H9 (cell line): ENCODE results near the gene SYNE3. TPM values are rescaled to one million over a fixed set of nuclear protein-coding genes. Genes with fewer than 3 reads are reported as not detected.

Source experiments
- DNase-seq: peaks from one replicate; pipeline ENCODE4 v3.0.0-alpha.2; 2017
- H2AFZ ChIP-seq: one replicate; pipeline ENCODE4 v1.6.1; 2013; ENCODE audit warnings: mild to moderate bottlenecking, low read length, control low read depth, moderate library complexity
- H2AK5ac ChIP-seq: 2 replicates; pipeline ENCODE4 v1.6.1; 2013; ENCODE audit warnings: low read length, control low read depth, mixed read lengths; ENCODE audit not compliant: insufficient read length
- H2BK120ac ChIP-seq: one replicate; pipeline ENCODE4 v1.6.1; 2013; ENCODE audit warnings: low read depth, mild to moderate bottlenecking, low read length, control low read depth, inconsistent platforms; ENCODE audit not compliant: poor library complexity, severe bottlenecking
- H2BK12ac ChIP-seq: 2 replicates; pipeline ENCODE4 v1.6.1; 2013; ENCODE audit warnings: low read length, control low read depth, mixed read lengths, low read depth; ENCODE audit not compliant: insufficient read length
- H2BK15ac ChIP-seq: 2 replicates; pipeline ENCODE4 v1.6.1; 2013; ENCODE audit warnings: low read depth, low read length, control low read depth
- H2BK20ac ChIP-seq: one replicate; pipeline ENCODE4 v1.6.1; 2013; ENCODE audit warnings: low read depth, mild to moderate bottlenecking, low read length, control low read depth, inconsistent platforms; ENCODE audit not compliant: poor library complexity, severe bottlenecking
- H2BK5ac ChIP-seq: 2 replicates; pipeline ENCODE4 v1.6.1; 2013; ENCODE audit warnings: low read length, control low read depth, mixed read lengths; ENCODE audit not compliant: insufficient read length
- H3K14ac ChIP-seq: 2 replicates; pipeline ENCODE4 v1.6.1; 2013; ENCODE audit warnings: low read length, control low read depth; ENCODE audit not compliant: insufficient read depth
- H3K18ac ChIP-seq: 2 replicates; pipeline ENCODE4 v1.6.1; 2013; ENCODE audit warnings: low read depth, mild to moderate bottlenecking, mixed read lengths, low read length, control low read depth; ENCODE audit not compliant: insufficient read length
- H3K23ac ChIP-seq: 2 replicates; pipeline ENCODE4 v1.6.1; 2013; ENCODE audit warnings: low read length, control low read depth, mixed read lengths, low read depth; ENCODE audit not compliant: insufficient read length
- H3K23me2 ChIP-seq: 2 replicates; pipeline ENCODE4 v1.6.1; 2013; ENCODE audit warnings: low read depth, mild to moderate bottlenecking, mixed read lengths, low read length, control low read depth; ENCODE audit not compliant: insufficient read length, poor library complexity, severe bottlenecking
- H3K27ac ChIP-seq: 2 replicates; pipeline ENCODE4 v1.5.1; 2013; ENCODE audit warnings: low read length, control low read depth, mixed read lengths, low read depth; ENCODE audit not compliant: insufficient read length
- H3K27me3 ChIP-seq: 2 replicates; pipeline ENCODE4 v1.6.1; 2013; ENCODE audit warnings: low read length, control low read depth, inconsistent platforms; ENCODE audit not compliant: insufficient read depth
- H3K4ac ChIP-seq: 2 replicates; pipeline ENCODE4 v1.6.1; 2013; ENCODE audit warnings: low read depth, mild to moderate bottlenecking, control low read depth, inconsistent platforms, low read length, moderate library complexity
- H3K4me1 ChIP-seq: 2 replicates; pipeline ENCODE4 v1.6.1; 2013; ENCODE audit warnings: low read length, control low read depth, inconsistent platforms; ENCODE audit not compliant: insufficient read depth
- H3K4me2 ChIP-seq: 2 replicates; pipeline ENCODE4 v1.6.1; 2013; ENCODE audit warnings: low read length, control low read depth, mixed read lengths; ENCODE audit not compliant: insufficient read length, insufficient read depth
- H3K56ac ChIP-seq: 2 replicates; pipeline ENCODE4 v1.6.1; 2013; ENCODE audit warnings: low read depth, mild to moderate bottlenecking, mixed read lengths, low read length, control low read depth; ENCODE audit not compliant: insufficient read length
- H3K79me1 ChIP-seq: 2 replicates; pipeline ENCODE4 v1.6.1; 2013; ENCODE audit warnings: low read depth, mild to moderate bottlenecking, moderate library complexity, low read length, control low read depth, inconsistent platforms; ENCODE audit not compliant: insufficient read depth, poor library complexity, severe bottlenecking
- H3K79me2 ChIP-seq: 2 replicates; pipeline ENCODE4 v1.6.1; 2013; ENCODE audit warnings: low read length, control low read depth, inconsistent platforms; ENCODE audit not compliant: insufficient read depth
- H3K9ac ChIP-seq: 2 replicates; pipeline ENCODE4 v1.6.1; 2013; ENCODE audit warnings: low read length, control low read depth, mixed read lengths; ENCODE audit not compliant: insufficient read length; ENCODE audit errors: extremely low read depth
- H3K9me3 ChIP-seq: one replicate; pipeline ENCODE4 v1.6.1; 2013; ENCODE audit warnings: low read depth, low read length, inconsistent platforms; ENCODE audit not compliant: control insufficient read depth
- H3T11ph ChIP-seq: one replicate; pipeline ENCODE4 v1.6.1; 2013; ENCODE audit warnings: mild to moderate bottlenecking, low read length, control low read depth, inconsistent platforms
- H4K20me1 ChIP-seq: one replicate; pipeline ENCODE4 v1.6.1; 2013; ENCODE audit not compliant: control insufficient read depth, insufficient read length, insufficient read depth
- H4K5ac ChIP-seq: 2 replicates; pipeline ENCODE4 v1.6.1; 2013; ENCODE audit warnings: low read depth, mild to moderate bottlenecking, mixed read lengths, low read length, control low read depth; ENCODE audit not compliant: insufficient read length
- H4K8ac ChIP-seq: replicated peaks from 2 replicates; pipeline ENCODE4 v1.6.1; 2013; ENCODE audit warnings: low read length, control low read depth, mixed read lengths, low read depth; ENCODE audit not compliant: insufficient read length
- H4K91ac ChIP-seq: 2 replicates; pipeline ENCODE4 v1.6.1; 2013; ENCODE audit warnings: low read depth, mild to moderate bottlenecking, moderate library complexity, mixed read lengths, low read length, control low read depth; ENCODE audit not compliant: insufficient read length
- H3K27ac Mint-ChIP-seq, 3 experiments: 2 replicates in 2 of 3; 3 replicates in 1 of 3; pipeline ENCODE4 v1.8.0; 2020 to 2021; ENCODE audit warnings: mixed read lengths in 3 of 3, mild to moderate bottlenecking in 1 of 3, moderate library complexity in 1 of 3
- H3K27me3 Mint-ChIP-seq: 2 replicates; pipeline ENCODE4 v1.8.0; 2021; ENCODE audit warnings: low read depth, mild to moderate bottlenecking, moderate library complexity, mixed read lengths
- H3K36me3 Mint-ChIP-seq, 3 experiments: 2 replicates in 2 of 3; 3 replicates in 1 of 3; pipeline ENCODE4 v1.8.0; 2020 to 2021; ENCODE audit warnings: low read depth in 3 of 3, mixed read lengths in 3 of 3; ENCODE audit not compliant: insufficient read depth in 1 of 3
- H3K4me1 Mint-ChIP-seq, 2 experiments: 2 replicates each; pipeline ENCODE4 v1.8.0; 2020; ENCODE audit warnings: mixed read lengths in 2 of 2
- H3K4me3 Mint-ChIP-seq, 2 experiments: 2 replicates in 1 of 2; 3 replicates in 1 of 2; pipeline ENCODE4 v1.8.0; 2020 to 2021; ENCODE audit warnings: mild to moderate bottlenecking in 2 of 2, mixed read lengths in 2 of 2, moderate library complexity in 1 of 2
- H3K9me3 Mint-ChIP-seq, 2 experiments: 2 replicates in 1 of 2; 3 replicates in 1 of 2; pipeline ENCODE4 v1.8.0; 2020; ENCODE audit warnings: mild to moderate bottlenecking in 2 of 2, mixed read lengths in 2 of 2, moderate library complexity in 1 of 2
- WGBS: extraction: QIAGEN DNeasy Blood & Tissue Kit; methylation state at CpG from one replicate; pipeline ENCODE4 v1.1.7; 2013; ENCODE audit warnings: missing lambda C conversion rate, low lambda C conversion rate, mixed read lengths; ENCODE audit not compliant: insufficient read length; ENCODE audit errors: extremely low coverage; 5-methylcytosine and 5-hydroxymethylcytosine counted together
- total RNA-seq: library from RNA; stranded (reverse); gene quantifications from 2 replicates; pipeline ENCODE4 v1.2.1, GENCODE V29; 2021
- TF ChIP-seq, protein P1 (sequence below): fragments of 200-600 bp; sonication (generic); conservative IDR thresholded peaks from 3 replicates; pipeline ENCODE4 v1.8.0; 2021; ENCODE audit warnings: antibody characterized with exemption, mild to moderate bottlenecking

Gene SYNE3
- total RNA-seq, 1 experiment from 2014 or later: 0.11 TPM

GRCh38 chr14:95555053-95555452 lies 38.6 kb upstream of the SYNE3 start:
- Mint-ChIP-seq H3K4me1 (peaks cover 13 to 19% of the 10 kb centered on the region in 2 experiments), H3K36me3 (peaks cover 2 to 16% (median 10%) of the 10 kb centered on the region in 3 experiments; a peak in 5 of 7 replicates), H3K4me3 (no peak overlapping the region), H3K27ac (no peak overlapping the region; a peak in 1 of 7 replicates), H3K9me3 (peaks cover 0 to 4% of the 10 kb centered on the region in 2 experiments; a peak in 2 of 5 replicates), H3K27me3 (peaks cover 58% of the 10 kb centered on the region)
- Histone ChIP-seq H4K91ac (no peak overlapping the region), H3K23me2 (no peaks in the 10 kb centered on the region), H3K14ac (no peak overlapping the region), H4K5ac (no peak overlapping the region), H3K18ac (no peak overlapping the region), H3K56ac (no peak overlapping the region), H3K79me2 (no peaks in the 10 kb centered on the region), H3K79me1 (no peaks in the 10 kb centered on the region), H3K27ac (no peak overlapping the region), H2AFZ (no peak overlapping the region), H2BK15ac (no peak overlapping the region), H3K4me2 (no peak overlapping the region), H2AK5ac (no peak overlapping the region), H4K20me1 (no peaks in the 10 kb centered on the region), H3T11ph (no peak overlapping the region), H2BK12ac (no peak overlapping the region), H3K9me3 (no peaks in the 10 kb centered on the region), H3K9ac (no peak overlapping the region), H4K8ac (no peak overlapping the region), H2BK120ac (no peak overlapping the region), H3K23ac (no peak overlapping the region), H3K27me3 (peaks cover 3% of the 10 kb centered on the region; the same call in 1 of the 2 replicates), H3K4ac (no peak overlapping the region), H2BK20ac (no peak overlapping the region), H2BK5ac (no peak overlapping the region), H3K4me1 (no peaks in the 10 kb centered on the region)
- no peak for DNase-seq
- TF ChIP-seq, protein P1, sequence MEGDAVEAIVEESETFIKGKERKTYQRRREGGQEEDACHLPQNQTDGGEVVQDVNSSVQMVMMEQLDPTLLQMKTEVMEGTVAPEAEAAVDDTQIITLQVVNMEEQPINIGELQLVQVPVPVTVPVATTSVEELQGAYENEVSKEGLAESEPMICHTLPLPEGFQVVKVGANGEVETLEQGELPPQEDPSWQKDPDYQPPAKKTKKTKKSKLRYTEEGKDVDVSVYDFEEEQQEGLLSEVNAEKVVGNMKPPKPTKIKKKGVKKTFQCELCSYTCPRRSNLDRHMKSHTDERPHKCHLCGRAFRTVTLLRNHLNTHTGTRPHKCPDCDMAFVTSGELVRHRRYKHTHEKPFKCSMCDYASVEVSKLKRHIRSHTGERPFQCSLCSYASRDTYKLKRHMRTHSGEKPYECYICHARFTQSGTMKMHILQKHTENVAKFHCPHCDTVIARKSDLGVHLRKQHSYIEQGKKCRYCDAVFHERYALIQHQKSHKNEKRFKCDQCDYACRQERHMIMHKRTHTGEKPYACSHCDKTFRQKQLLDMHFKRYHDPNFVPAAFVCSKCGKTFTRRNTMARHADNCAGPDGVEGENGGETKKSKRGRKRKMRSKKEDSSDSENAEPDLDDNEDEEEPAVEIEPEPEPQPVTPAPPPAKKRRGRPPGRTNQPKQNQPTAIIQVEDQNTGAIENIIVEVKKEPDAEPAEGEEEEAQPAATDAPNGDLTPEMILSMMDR: no peak
- WGBS: no CpG with 5 or more reads among the region's 10 CpGs
